NCI-H1436 treated with DMSO at 0.1 percent for 48 hours (cell line): ENCODE data around the gene PRKAR1B.

Experiments
- DNase-seq: peaks from one replicate; lab custom pipeline; 2025; lab: John Stamatoyannopoulos, UW

The PRKAR1B gene

GRCh38 chr7:727104-727805 is at the start of gene PRKAR1B:
TSS of gene PRKAR1B (minus strand) at chr7:727281. CDS start at chr7:711505, 15,776 bp downstream.
- DNase-seq, result no peak

DNA sequence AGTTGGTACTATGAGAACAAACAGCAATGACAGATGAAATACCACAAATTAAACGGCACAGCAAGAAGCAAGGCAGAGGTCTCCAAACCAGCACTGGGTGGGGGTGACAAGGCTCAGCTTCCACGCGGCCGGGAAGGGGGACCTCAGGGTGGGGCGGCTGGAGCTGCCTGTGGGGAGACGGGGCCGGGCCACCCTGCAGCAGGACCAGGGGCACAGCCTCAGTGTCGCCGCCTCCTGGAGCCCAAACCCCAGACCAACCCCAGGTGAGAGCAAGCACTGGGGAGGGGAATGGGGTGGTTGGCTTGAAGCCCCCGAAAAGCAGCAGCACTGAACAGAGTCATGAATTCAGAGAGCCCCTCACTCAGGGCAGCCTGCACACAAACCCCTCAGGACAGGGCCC is 49.3 kb upstream of the PRKAR1B start:
- no peak for DNase-seq

- no peak for DNase-seq
Measured at GRCh38 chr7:774161-775109, 47.4 kb upstream of the PRKAR1B start.

GRCh38 chr7:773622-773915 is 46.5 kb upstream of the PRKAR1B start:
- no peak for DNase-seq

DNA sequence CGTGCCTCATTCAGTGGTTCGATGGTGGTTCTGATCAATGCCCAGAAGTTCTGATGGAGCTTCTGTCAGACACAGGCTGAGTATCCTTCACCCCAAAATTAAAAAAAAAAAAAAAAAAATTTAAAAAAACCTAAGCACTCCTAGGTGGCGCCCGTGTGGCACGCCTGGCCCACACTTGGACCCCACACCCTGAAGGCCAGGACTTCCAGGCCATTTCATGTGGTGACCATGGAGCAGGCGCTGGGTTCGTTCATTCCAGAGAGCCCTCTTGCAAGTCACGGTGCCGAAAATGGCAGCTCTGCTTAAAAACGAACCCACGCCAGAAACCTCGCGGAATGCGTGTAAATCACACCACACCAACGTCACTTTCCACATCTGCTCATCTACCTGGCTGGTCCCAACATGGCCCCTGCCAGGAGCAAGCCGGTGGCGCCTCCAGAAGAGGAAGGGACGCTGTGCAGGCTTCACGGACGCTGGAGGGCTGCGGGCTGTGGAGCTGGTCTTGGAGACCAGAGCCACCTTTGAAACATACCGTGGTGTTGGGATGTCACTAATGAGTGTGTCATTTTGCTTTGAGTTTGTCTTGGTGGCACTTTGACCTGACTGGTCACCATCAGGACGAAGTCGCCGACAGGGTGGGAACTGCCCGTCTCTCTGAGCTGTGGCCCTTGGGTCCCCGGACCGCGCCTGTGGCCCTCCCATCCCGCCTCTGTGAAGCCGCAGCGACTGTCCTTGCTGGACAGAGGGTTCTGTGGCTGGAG is 46.0 kb upstream of the PRKAR1B start:
- DNase-seq, result no peak

DNA sequence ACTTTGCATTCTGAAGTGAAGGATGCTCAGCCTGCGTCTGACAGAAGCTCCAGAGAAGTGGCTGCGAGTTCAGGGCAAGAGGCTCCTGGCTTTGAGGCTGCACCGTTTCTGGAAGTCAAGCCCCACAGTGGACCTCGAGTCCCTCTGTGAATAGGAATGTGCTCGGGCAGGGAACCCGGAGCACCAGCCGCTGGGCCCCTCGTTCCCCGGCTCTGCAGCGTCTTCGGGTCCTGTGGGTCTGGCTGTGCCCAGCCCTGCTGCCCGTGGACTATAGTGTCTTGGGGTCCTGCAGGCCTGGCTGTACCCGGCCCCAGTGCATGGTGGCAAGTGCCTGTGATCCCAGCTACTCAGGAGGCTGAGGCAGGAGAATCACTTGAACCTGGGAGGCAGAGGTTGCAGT is 45.3 kb upstream of the PRKAR1B start:
- no peak for DNase-seq

DNA sequence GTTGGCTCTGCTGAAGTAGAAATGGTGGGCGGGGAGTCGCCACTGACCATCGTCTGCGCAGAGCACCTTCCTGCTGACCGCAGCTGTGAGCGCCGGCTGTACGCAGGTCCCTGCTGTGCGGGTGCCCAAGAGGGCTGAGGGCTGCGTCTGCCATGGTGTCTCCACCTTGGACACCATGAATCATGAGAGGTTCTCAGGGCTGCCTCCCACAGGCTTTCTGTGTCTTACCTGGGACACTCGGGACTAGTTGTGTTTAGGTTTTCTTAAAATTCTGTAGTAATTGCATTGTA is 44.9 kb upstream of the PRKAR1B start:
- no peak for DNase-seq

- DNase-seq, result no peak
Measured at GRCh38 chr7:771234-772004, 44.3 kb upstream of the PRKAR1B start.

DNA sequence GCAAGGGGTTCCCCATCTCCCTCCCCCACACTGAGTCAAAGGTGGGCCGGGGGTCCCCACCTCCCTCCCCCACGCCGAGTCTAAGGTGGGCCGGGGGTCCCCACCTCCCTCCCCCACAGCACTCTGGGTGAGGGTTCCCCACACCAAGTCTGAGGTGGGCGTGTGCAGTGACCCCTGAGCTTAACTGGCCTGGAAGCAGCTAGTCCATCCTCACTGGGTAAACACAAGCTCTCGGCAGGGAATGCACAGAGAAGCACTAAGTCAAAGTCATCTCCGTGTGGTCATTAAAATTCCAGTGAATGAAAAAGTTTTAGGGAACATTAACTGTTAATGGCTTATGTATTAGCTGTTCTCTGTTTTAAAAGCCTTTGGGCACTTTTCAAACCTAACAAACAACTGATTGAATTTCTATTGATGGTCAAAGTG is 43.7 kb upstream of the PRKAR1B start:
- no peak for DNase-seq

GRCh38 chr7:770336-770735 is 43.3 kb upstream of the PRKAR1B start:
- no peak for DNase-seq

DNA sequence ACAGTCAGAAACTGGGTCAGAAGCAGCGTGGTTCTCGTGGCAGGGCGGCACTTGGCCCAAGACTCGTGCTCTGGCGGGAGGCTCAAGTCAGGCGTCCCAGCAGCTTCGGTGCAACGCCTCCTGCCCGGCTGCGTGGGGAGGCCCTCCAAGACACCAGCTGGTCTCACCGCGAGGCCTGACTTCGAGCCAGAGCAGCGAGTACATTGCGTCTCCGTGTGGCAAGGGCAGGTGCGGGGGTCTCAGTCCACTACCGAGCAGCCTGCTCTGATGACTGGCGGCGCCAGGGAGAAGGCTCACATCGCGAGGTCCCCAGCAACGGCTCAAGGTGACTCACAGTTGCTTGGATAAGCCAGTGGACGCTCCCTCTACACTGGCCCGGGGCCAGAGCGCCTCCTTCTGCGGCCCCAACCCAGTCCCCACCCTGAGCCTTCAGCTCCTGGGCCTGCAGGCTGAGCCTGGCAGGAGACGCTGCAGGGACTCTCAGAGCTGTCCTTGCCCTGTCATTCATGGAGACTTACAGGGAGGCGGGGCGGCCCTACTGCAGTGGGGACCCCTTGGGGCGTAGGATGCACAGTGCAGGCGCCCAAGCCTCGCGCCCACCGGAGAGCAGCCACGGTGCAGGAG is 41.9 kb upstream of the PRKAR1B start:
- DNase-seq, result no peak

GRCh38 chr7:767941-768731 is 41.1 kb upstream of the PRKAR1B start:
- peak; percentile 69 for DNase-seq

DNA sequence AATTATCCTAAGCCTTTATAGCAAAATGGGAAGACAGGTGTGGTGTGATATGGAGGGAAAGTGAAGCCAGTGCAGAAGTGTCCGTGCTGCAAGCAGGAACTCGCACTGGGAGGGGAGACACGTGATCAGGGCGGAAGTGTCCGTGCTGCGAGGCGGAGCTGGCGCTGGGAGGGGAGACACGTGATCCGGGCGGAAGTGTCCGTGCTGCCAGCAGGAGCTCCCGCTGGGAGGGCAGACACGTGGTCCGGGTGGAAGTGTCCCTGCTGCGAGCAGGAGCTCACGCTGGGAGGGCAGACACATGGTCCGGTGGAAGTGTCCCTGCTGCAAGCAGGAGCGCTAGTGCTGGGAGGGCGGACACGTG is 40.5 kb upstream of the PRKAR1B start:
- DNase-seq, result no peak

GRCh38 chr7:765383-765782 is 38.3 kb upstream of the PRKAR1B start:
- no peak for DNase-seq

GRCh38 chr7:763762-764161 is 36.7 kb upstream of the PRKAR1B start:
- no peak for DNase-seq

- DNase-seq, result no peak
Measured at GRCh38 chr7:762885-763284, 35.8 kb upstream of the PRKAR1B start.

GRCh38 chr7:761631-762030 is 34.5 kb upstream of the PRKAR1B start:
- no peak for DNase-seq

DNA sequence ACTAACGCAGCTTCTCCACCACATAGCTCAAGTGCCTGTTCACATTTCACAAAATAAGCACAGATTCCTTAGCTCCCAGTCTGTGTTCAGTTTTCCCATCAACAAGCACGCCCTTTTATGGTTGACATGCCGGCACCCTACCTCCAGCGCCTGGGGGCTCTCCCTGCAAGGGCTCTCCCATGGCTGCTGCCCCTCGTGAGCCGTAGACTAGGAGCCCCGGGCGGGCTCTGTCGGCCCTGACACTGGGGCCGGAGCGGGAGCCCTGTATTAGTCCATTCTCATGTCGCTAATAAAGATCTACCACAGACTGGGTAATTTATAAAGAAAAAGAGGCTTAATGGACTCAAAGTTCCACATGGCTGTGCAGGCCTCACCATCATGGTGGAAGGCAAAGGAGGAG is 34.0 kb upstream of the PRKAR1B start:
- no peak for DNase-seq

- DNase-seq, result no peak
Measured at GRCh38 chr7:760006-760405, 32.9 kb upstream of the PRKAR1B start.

GRCh38 chr7:759569-759968 is 32.5 kb upstream of the PRKAR1B start:
- no peak for DNase-seq

DNA sequence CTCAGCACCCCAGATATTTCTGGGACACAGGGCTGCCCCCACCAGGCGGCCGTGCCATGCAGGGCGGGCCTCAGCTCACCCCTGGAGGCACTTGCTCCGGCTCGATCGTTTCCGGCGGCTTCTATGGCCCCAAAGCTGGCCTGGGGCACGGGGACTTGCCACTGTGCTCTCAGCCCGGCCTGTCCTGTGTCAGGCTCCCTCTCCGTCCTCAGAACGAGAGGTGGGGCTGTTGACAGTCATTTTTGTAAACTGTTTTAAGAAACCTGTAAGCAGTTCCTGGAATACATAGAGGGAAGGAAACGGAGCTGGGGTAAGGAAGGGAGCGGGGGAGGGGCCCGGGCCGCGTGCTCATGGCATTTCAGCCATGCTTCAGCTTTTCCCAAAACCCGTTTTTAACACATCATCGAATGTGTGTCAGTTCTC is 30.7 kb upstream of the PRKAR1B start:
- DNase-seq, result no peak
